LNCAP (cell line): ENCODE results near the gene MGMT.

ENCODE experiments used
- CTCF ChIP-seq: fragments of 450-650 bp; IDR thresholded peaks from 2 replicates; pipeline ENCODE4 v1.5.1; 2017; ENCODE audit warnings: mild to moderate bottlenecking

Gene MGMT

DNA sequence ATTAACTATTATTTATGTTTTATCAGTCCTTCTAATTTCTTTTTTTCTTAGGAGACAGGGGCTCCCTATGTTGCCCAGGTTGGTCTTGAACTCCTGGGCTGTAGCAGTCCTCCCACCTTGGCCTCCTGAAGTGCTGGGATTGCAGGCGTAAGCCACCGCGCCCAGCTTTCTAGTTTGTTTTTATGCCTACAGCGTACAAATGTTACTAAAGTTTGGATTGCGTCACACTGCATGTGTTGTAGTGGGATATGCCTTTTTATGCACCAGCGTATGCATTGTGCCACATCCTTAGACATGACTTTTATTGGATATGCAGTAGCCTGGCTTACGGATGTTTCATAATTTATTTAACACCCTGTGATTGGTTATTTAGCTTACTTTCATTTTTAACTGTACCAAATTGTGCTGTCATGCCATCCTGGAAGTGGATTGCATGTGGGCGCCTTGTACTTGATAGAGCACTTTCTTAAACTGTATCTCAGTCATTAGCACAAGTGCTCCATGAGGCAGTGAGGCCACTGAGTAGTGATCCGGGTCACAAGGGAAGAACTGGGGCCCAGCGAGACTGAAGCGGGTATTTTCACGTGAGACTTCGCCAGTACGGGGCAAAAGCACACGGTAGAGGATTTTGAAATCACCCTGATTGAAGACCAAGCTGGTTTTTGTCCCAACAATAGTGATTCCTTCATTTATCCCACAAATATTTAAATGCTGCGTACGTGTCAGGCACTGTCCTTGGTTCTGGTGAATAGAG is 165.0 kb downstream of the MGMT start:
- no peak for TF ChIP-seq CTCF

- TF ChIP-seq CTCF, result no peak
These were observed 170.0 kb downstream of the MGMT start for GRCh38 chr10:129637010-129637409.

- no peak for TF ChIP-seq CTCF
These were observed 170.8 kb downstream of the MGMT start for GRCh38 chr10:129637846-129638245.

- TF ChIP-seq CTCF, result no peak
These were observed 174.3 kb downstream of the MGMT start for GRCh38 chr10:129641351-129641750.

DNA sequence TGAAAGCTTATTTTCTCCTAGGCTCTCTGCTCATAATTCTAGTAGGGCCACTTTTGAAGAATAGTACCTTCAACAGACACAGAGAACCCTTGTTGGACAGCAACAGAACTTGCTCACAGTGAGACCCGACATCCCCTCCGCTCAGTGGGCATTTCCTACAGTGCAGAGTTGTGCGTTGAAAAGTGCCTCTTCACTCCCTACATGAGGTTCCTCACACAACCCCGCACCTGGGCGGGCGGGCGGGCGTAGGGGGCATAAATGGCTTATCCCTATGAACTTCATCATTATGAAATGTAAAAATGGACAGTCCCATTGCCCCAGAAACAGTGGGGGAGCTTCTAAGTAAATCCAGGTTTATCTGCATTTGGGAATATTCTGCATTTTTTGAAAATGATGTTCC is 174.9 kb downstream of the MGMT start:
- no peak for TF ChIP-seq CTCF

DNA sequence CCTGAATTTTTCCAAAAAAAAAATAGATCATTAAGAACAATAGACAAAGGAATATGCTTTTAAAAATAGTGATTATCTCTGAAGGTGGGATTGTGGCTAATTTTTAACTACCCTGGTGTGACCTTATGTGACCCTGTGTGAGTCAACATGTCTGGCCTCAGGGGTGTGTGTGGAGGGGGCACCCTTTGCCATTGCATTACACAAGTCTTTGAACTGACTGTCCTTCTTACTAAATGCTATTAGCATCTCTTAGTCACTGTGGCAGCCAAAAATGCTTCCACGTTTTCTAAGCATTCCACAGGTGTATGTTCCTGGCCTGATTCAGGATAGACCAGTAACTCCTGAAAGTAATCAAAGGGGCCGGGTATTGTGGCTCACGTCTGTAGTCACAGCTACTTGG is 175.4 kb downstream of the MGMT start:
- TF ChIP-seq CTCF, result no peak

GRCh38 chr10:129643266-129643665 is 176.2 kb downstream of the MGMT start:
- TF ChIP-seq CTCF, result no peak

- TF ChIP-seq CTCF, result no peak
These were observed 178.4 kb downstream of the MGMT start for GRCh38 chr10:129645487-129645886.
